SJSA1 (cell line): ENCODE data around the gene DMXL1. TPM values are rescaled to one million over a fixed set of nuclear protein-coding genes. Genes with fewer than 3 reads are reported as not detected.
A peak's percentile ranks its signal among the peaks of the same experiment; 100 is the strongest.
"Not testable (repeated sequence)": the region's sequence is repeated elsewhere in the genome, so short reads cannot be mapped to it uniquely, and the experiment has no call there.

Source experiments
- DNase-seq, 2 experiments: peaks; one replicate each; pipeline ENCODE4 v3.0.0-alpha.2; 2015 to 2020; ENCODE audit warnings: low spot score in 2 of 2, low read depth in 1 of 2
- H3K27ac ChIP-seq: fragments of 250-450 bp; sonication (Bioruptor Pico); 2 replicates; pipeline ENCODE4 v1.5.1; 2020; ENCODE audit warnings: mild to moderate bottlenecking, moderate library complexity
- H3K27me3 ChIP-seq: fragments of 250-450 bp; sonication (Bioruptor Pico); replicated peaks from 2 replicates; pipeline ENCODE4 v1.5.1; 2020; ENCODE audit warnings: mild to moderate bottlenecking, moderate library complexity
- H3K36me3 ChIP-seq: fragments of 250-450 bp; sonication (Bioruptor Pico); 2 replicates; pipeline ENCODE4 v1.5.1; 2020; ENCODE audit warnings: mild to moderate bottlenecking
- H3K4me1 ChIP-seq: fragments of 250-450 bp; sonication (Bioruptor Pico); replicated peaks from 2 replicates; pipeline ENCODE4 v1.6.1; 2021; ENCODE audit warnings: mild to moderate bottlenecking
- H3K4me3 ChIP-seq: fragments of 250-450 bp; sonication (Bioruptor Pico); 2 replicates; pipeline ENCODE4 v1.5.1; 2020; ENCODE audit warnings: mild to moderate bottlenecking
- H3K9me3 ChIP-seq: fragments of 250-450 bp; sonication (Bioruptor Pico); replicated peaks from 2 replicates; pipeline ENCODE4 v1.5.1; 2020; ENCODE audit warnings: mild to moderate bottlenecking
- total RNA-seq: library from RNA; depleted of rRNA; stranded (reverse); fragments of >200 nt; shearing (Covaris generic); gene quantifications from 2 replicates; pipeline ENCODE4 v1.2.3, GENCODE V29; 2014

Gene DMXL1
- total RNA-seq, 1 experiment from 2014 or later: 25.8 TPM

GRCh38 chr5:119117237-119117636, 46.4 kb downstream of the DMXL1 start:
- no peaks in the 10 kb centered on the region for H3K4me1 ChIP-seq
- peaks cover 10% of the 10 kb centered on the region for H3K36me3 ChIP-seq
- H3K27me3 ChIP-seq: no peaks in the 10 kb centered on the region
- no peak overlapping the region for H3K4me3 ChIP-seq
- DNase-seq: no peak
- H3K9me3 ChIP-seq: no peaks in the 10 kb centered on the region
- no peak overlapping the region for H3K27ac ChIP-seq

GRCh38 chr5:119118000-119118399, 47.1 kb downstream of the DMXL1 start:
- no peaks in the 10 kb centered on the region for H3K4me1 ChIP-seq
- H3K9me3 ChIP-seq: no peaks in the 10 kb centered on the region
- peaks cover 10% of the 10 kb centered on the region for H3K36me3 ChIP-seq
- no peak overlapping the region for H3K27ac ChIP-seq
- no peaks in the 10 kb centered on the region for H3K27me3 ChIP-seq
- DNase-seq: no peak
- H3K4me3 ChIP-seq: no peak overlapping the region

- no peak for DNase-seq
- no peak overlapping the region for H3K4me3 ChIP-seq
- H3K27me3 ChIP-seq: no peaks in the 10 kb centered on the region
- no peak overlapping the region for H3K27ac ChIP-seq
- no peaks in the 10 kb centered on the region for H3K9me3 ChIP-seq
- H3K36me3 ChIP-seq: peaks cover 10% of the 10 kb centered on the region
- no peaks in the 10 kb centered on the region for H3K4me1 ChIP-seq
These were observed 50.0 kb downstream of the DMXL1 start for GRCh38 chr5:119120893-119121292.

- H3K27ac ChIP-seq, H3K9me3 ChIP-seq, H3K4me1 ChIP-seq, H3K36me3 ChIP-seq, H3K4me3 ChIP-seq, H3K27me3 ChIP-seq, DNase-seq: not testable (repeated sequence)
These were observed 51.6 kb downstream of the DMXL1 start for GRCh38 chr5:119122474-119122873.

- Histone ChIP-seq H3K4me3 (no peak overlapping the region), H3K4me1 (no peaks in the 10 kb centered on the region), H3K27ac (no peak overlapping the region), H3K9me3 (no peaks in the 10 kb centered on the region), H3K27me3 (no peaks in the 10 kb centered on the region), H3K36me3 (no peaks in the 10 kb centered on the region; the same call in none of the 2 replicates)
- no peak for DNase-seq
These were observed 52.4 kb downstream of the DMXL1 start for GRCh38 chr5:119123280-119123679.

GRCh38 chr5:119129770-119130169, 58.9 kb downstream of the DMXL1 start:
- no peak for DNase-seq
- Histone ChIP-seq H3K36me3 (peaks cover 15% of the 10 kb centered on the region), H3K4me3 (no peak overlapping the region), H3K27me3 (no peaks in the 10 kb centered on the region), H3K9me3 (no peaks in the 10 kb centered on the region), H3K27ac (no peak overlapping the region), H3K4me1 (no peaks in the 10 kb centered on the region)

GRCh38 chr5:119131530-119132304, 60.8 kb downstream of the DMXL1 start:
- Histone ChIP-seq H3K27me3 (no peaks in the 10 kb centered on the region), H3K4me1 (no peaks in the 10 kb centered on the region), H3K36me3 (peaks cover 19% of the 10 kb centered on the region), H3K9me3 (no peaks in the 10 kb centered on the region), H3K4me3 (no peak overlapping the region), H3K27ac (no peak overlapping the region)
- DNase-seq: no peak

- H3K27ac ChIP-seq, H3K27me3 ChIP-seq, DNase-seq, H3K4me1 ChIP-seq, H3K9me3 ChIP-seq, H3K4me3 ChIP-seq: not testable (repeated sequence)
- H3K36me3 ChIP-seq: peaks cover 13% of the 10 kb centered on the region; the same call in 1 of the 2 replicates
These were observed 64.9 kb downstream of the DMXL1 start for GRCh38 chr5:119135743-119136142.

- no peak overlapping the region for H3K4me3 ChIP-seq
- no peaks in the 10 kb centered on the region for H3K27me3 ChIP-seq
- H3K27ac ChIP-seq: no peak overlapping the region
- no peak for DNase-seq
- H3K36me3 ChIP-seq: peaks cover 13% of the 10 kb centered on the region; the same call in 1 of the 2 replicates
- H3K9me3 ChIP-seq: no peaks in the 10 kb centered on the region
- no peaks in the 10 kb centered on the region for H3K4me1 ChIP-seq
These were observed 65.9 kb downstream of the DMXL1 start for GRCh38 chr5:119136666-119137318.

- peaks cover 4% of the 10 kb centered on the region; the same call in 1 of the 2 replicates for H3K9me3 ChIP-seq
- H3K27ac ChIP-seq: no peak overlapping the region
- H3K4me3 ChIP-seq: no peak overlapping the region
- peaks cover 4% of the 10 kb centered on the region for H3K36me3 ChIP-seq
- H3K4me1 ChIP-seq: no peaks in the 10 kb centered on the region
- no peaks in the 10 kb centered on the region for H3K27me3 ChIP-seq
- DNase-seq: no peak
These were observed 82.7 kb downstream of the DMXL1 start for GRCh38 chr5:119153629-119154028.

- H3K4me1 ChIP-seq: no peaks in the 10 kb centered on the region
- no peaks in the 10 kb centered on the region for H3K36me3 ChIP-seq
- no peak for DNase-seq
- H3K4me3 ChIP-seq: no peak overlapping the region
- H3K27me3 ChIP-seq: no peaks in the 10 kb centered on the region
- H3K27ac ChIP-seq: no peak overlapping the region
- H3K9me3 ChIP-seq: peaks cover 4% of the 10 kb centered on the region; the same call in 1 of the 2 replicates
These were observed 87.3 kb downstream of the DMXL1 start for GRCh38 chr5:119158144-119158543.

GRCh38 chr5:119161430-119161829, 90.5 kb downstream of the DMXL1 start:
- Histone ChIP-seq H3K27me3 (no peaks in the 10 kb centered on the region), H3K9me3 (0 out of 2 replicates have a peak, but pooled peaks cover 4% of the 10 kb centered on the region)

GRCh38 chr5:119166026-119166425, 95.1 kb downstream of the DMXL1 start:
- DNase-seq: peak in 1 of 2 experiments; percentile 18
- H3K36me3 ChIP-seq: peaks cover 8% of the 10 kb centered on the region
- no peaks in the 10 kb centered on the region for H3K9me3 ChIP-seq
- H3K4me3 ChIP-seq: no peak overlapping the region
- H3K27me3 ChIP-seq: no peaks in the 10 kb centered on the region
- no peak overlapping the region for H3K27ac ChIP-seq
- H3K4me1 ChIP-seq: 0 out of 2 replicates have a peak, but pooled peaks cover 6% of the 10 kb centered on the region

More at GRCh38 chr5:119161430-119161829, 90.5 kb downstream of the DMXL1 start:
- Histone ChIP-seq H3K27ac (no peak overlapping the region), H3K4me1 (0 out of 2 replicates have a peak, but pooled peaks cover 6% of the 10 kb centered on the region), H3K36me3 (peaks cover 6% of the 10 kb centered on the region), H3K4me3 (no peak overlapping the region)
- DNase-seq: no peak

GRCh38 chr5:119168401-119168800, 97.5 kb downstream of the DMXL1 start:
- no peak for DNase-seq

More at GRCh38 chr5:119168401-119168800, 97.5 kb downstream of the DMXL1 start:
- Histone ChIP-seq H3K9me3 (no peaks in the 10 kb centered on the region), H3K4me1 (0 out of 2 replicates have a peak, but pooled peaks cover 6% of the 10 kb centered on the region), H3K4me3 (no peak overlapping the region), H3K27me3 (no peaks in the 10 kb centered on the region), H3K36me3 (peaks cover 8% of the 10 kb centered on the region), H3K27ac (no peak overlapping the region)
